HEK293 (cell line): ENCODE measurements around the gene MZB1.

Experiments used
- ATF2 ChIP-seq: fragments of 450-650 bp; formaldehyde crosslinking; IDR thresholded peaks from 2 replicates; pipeline ENCODE4 v1.5.1; 2016; ENCODE audit warnings: missing biosample characterization, missing genetic modification characterization, low read depth
- EGR2 ChIP-seq: fragments of 450-650 bp; formaldehyde crosslinking; IDR thresholded peaks from 2 replicates; pipeline ENCODE4 v1.5.1; 2016; ENCODE audit warnings: low read depth, missing biosample characterization, missing genetic modification characterization
- GLIS1 ChIP-seq: fragments of 450-650 bp; formaldehyde crosslinking; IDR thresholded peaks from 2 replicates; pipeline ENCODE4 v1.5.1; 2016; ENCODE audit warnings: missing biosample characterization, missing genetic modification characterization
- GLIS2 ChIP-seq: fragments of 450-650 bp; formaldehyde crosslinking; IDR thresholded peaks from 2 replicates; pipeline ENCODE4 v1.5.1; 2016; ENCODE audit warnings: missing biosample characterization, missing genetic modification characterization
- HOXC10 ChIP-seq: sonication (generic); formaldehyde crosslinking; IDR thresholded peaks from 2 replicates; pipeline ENCODE4 v1.8.1; 2023; ENCODE audit warnings: mild to moderate bottlenecking, missing genetic modification reagents
- IKZF3 ChIP-seq: fragments of 450-650 bp; IDR thresholded peaks from 2 replicates; pipeline ENCODE4 v1.5.0; 2018; ENCODE audit warnings: missing biosample characterization, mild to moderate bottlenecking, missing genetic modification characterization, moderate library complexity
- KLF16 ChIP-seq: fragments of 450-650 bp; formaldehyde crosslinking; IDR thresholded peaks from 2 replicates; pipeline ENCODE4 v1.5.1; 2017; ENCODE audit warnings: missing biosample characterization, missing genetic modification characterization
- KLF7 ChIP-seq: fragments of 450-650 bp; formaldehyde crosslinking; IDR thresholded peaks from 2 replicates; pipeline ENCODE4 v1.5.1; 2016; ENCODE audit warnings: missing biosample characterization, missing genetic modification characterization, borderline replicate concordance
- KLF8 ChIP-seq: fragments of 450-650 bp; formaldehyde crosslinking; IDR thresholded peaks from 2 replicates; pipeline ENCODE4 v1.5.1; 2016; ENCODE audit warnings: missing biosample characterization, missing genetic modification characterization
- KLF9 ChIP-seq: fragments of 450-650 bp; formaldehyde crosslinking; IDR thresholded peaks from 2 replicates; pipeline ENCODE4 v1.5.1; 2016; ENCODE audit warnings: missing biosample characterization, missing genetic modification characterization, low read depth
- PRDM1 ChIP-seq: fragments of 450-650 bp; formaldehyde crosslinking; IDR thresholded peaks from 2 replicates; pipeline ENCODE4; 2016; ENCODE audit warnings: missing biosample characterization, missing genetic modification characterization
- YY1 ChIP-seq: fragments of 450-650 bp; formaldehyde crosslinking; IDR thresholded peaks from 2 replicates; pipeline ENCODE4 v1.5.1; 2018; ENCODE audit warnings: missing biosample characterization, missing genetic modification characterization
- ZBTB1 ChIP-seq: fragments of 450-650 bp; formaldehyde crosslinking; IDR thresholded peaks from 2 replicates; pipeline ENCODE4 v1.5.1; 2016; ENCODE audit warnings: missing biosample characterization, missing genetic modification characterization
- ZBTB20 ChIP-seq: fragments of 450-650 bp; formaldehyde crosslinking; IDR thresholded peaks from 2 replicates; pipeline ENCODE4 v1.5.1; 2016; ENCODE audit warnings: missing biosample characterization, missing genetic modification characterization
- ZBTB8A ChIP-seq: fragments of 450-650 bp; formaldehyde crosslinking; IDR thresholded peaks from 2 replicates; pipeline ENCODE4 v1.5.1; 2016; ENCODE audit warnings: missing biosample characterization, missing genetic modification characterization
- ZFP69B ChIP-seq: fragments of 450-650 bp; formaldehyde crosslinking; IDR thresholded peaks from 2 replicates; pipeline ENCODE4 v1.5.1; 2016; ENCODE audit warnings: missing biosample characterization, missing genetic modification characterization
- ZNF175 ChIP-seq: fragments of 450-650 bp; formaldehyde crosslinking; IDR thresholded peaks from 2 replicates; pipeline ENCODE4 v1.5.1; 2016; ENCODE audit warnings: missing biosample characterization, missing genetic modification characterization
- ZNF391 ChIP-seq: fragments of 450-650 bp; formaldehyde crosslinking; IDR thresholded peaks from 2 replicates; pipeline ENCODE4 v1.5.1; 2016; ENCODE audit warnings: low read depth, missing biosample characterization, missing genetic modification characterization, borderline replicate concordance
- ZNF501 ChIP-seq: fragments of 450-650 bp; formaldehyde crosslinking; IDR thresholded peaks from 2 replicates; pipeline ENCODE4 v1.5.1; 2016; ENCODE audit warnings: missing biosample characterization, missing genetic modification characterization
- ZNF518A ChIP-seq: fragments of 450-650 bp; formaldehyde crosslinking; conservative IDR thresholded peaks from 2 replicates; pipeline ENCODE4 v1.5.1; 2016; ENCODE audit warnings: low read depth, missing biosample characterization, missing genetic modification characterization
- ZNF530 ChIP-seq: fragments of 450-650 bp; formaldehyde crosslinking; IDR thresholded peaks from 2 replicates; pipeline ENCODE4 v1.5.1; 2016; ENCODE audit warnings: low read depth, missing biosample characterization, missing genetic modification characterization
- ZNF558 ChIP-seq: fragments of 450-650 bp; formaldehyde crosslinking; IDR thresholded peaks from 2 replicates; pipeline ENCODE4 v1.5.1; 2016; ENCODE audit warnings: missing biosample characterization, missing genetic modification characterization
- ZNF561 ChIP-seq: fragments of 450-650 bp; IDR thresholded peaks from 2 replicates; pipeline ENCODE4 v1.5.1; 2018; ENCODE audit warnings: missing biosample characterization, missing genetic modification characterization, borderline replicate concordance
- ZNF660 ChIP-seq: fragments of 450-650 bp; IDR thresholded peaks from 2 replicates; pipeline ENCODE4 v1.5.1; 2018; ENCODE audit warnings: missing biosample characterization, mild to moderate bottlenecking, missing genetic modification characterization
- ZNF670 ChIP-seq: fragments of 450-650 bp; formaldehyde crosslinking; IDR thresholded peaks from 2 replicates; pipeline ENCODE4 v1.5.1; 2016; ENCODE audit warnings: missing biosample characterization, missing genetic modification characterization, low read depth
- TF ChIP-seq, protein P1 (sequence below): fragments of 450-650 bp; formaldehyde crosslinking; IDR thresholded peaks from 2 replicates; pipeline ENCODE4 v1.5.1; 2016; ENCODE audit warnings: missing biosample characterization, missing genetic modification characterization
- TF ChIP-seq, protein P2 (sequence below): fragments of 450-650 bp; formaldehyde crosslinking; IDR thresholded peaks from 2 replicates; pipeline ENCODE4 v1.5.1; 2016; ENCODE audit warnings: missing biosample characterization, missing genetic modification characterization

Gene MZB1

GRCh38 chr5:139403787-139404483 is 14.2 kb upstream of the MZB1 start, which contains the start of gene SPATA24 (continued):
- TF ChIP-seq ZFP69B (tag by site-specific recombination) (peak; percentile 41; the same call in 1 of the 2 replicates), ZNF670 (no peak), KLF16 (tag by site-specific recombination) (peak; percentile 98), GLIS1 (peak; percentile 91), ZNF558 (peak; percentile 54; the same call in 1 of the 2 replicates), ZBTB1 (tag by site-specific recombination) (0 out of 2 replicates have a peak, but pooled peaks have one; percentile 15), ZBTB20 (peak; percentile 19; the same call in 1 of the 2 replicates), ZBTB8A (tag by site-specific recombination) (peak; percentile 36), ZNF391 (peak; percentile 36; the same call in 1 of the 2 replicates), KLF7 (tag by site-specific recombination) (peak; percentile 76), YY1 (peak; percentile 99), ZNF530 (no peak), ATF2 (tag by site-specific recombination) (peak; percentile 84), KLF9 (tag by site-specific recombination) (peak; percentile 98), GLIS2 (tag by site-specific recombination) (peak; percentile 98), ZNF561 (tag by site-specific recombination) (peak; percentile 69), KLF8 (tag by site-specific recombination) (peak; percentile 97), ZNF660 (no peak), HOXC10 (CRISPR knock-in tag) (no peak), ZNF518A (tag by site-specific recombination) (peak; percentile 16; the same call in 1 of the 2 replicates), ZNF501 (0 out of 2 replicates have a peak, but pooled peaks have one; percentile 51), IKZF3 (tag by site-specific recombination) (peak; percentile 6; the same call in 1 of the 2 replicates), PRDM1 (tag by site-specific recombination) (no peak), EGR2 (tag by site-specific recombination) (peak; percentile 95), ZNF175 (tag by site-specific recombination) (no peak)
- TF ChIP-seq, protein P1, sequence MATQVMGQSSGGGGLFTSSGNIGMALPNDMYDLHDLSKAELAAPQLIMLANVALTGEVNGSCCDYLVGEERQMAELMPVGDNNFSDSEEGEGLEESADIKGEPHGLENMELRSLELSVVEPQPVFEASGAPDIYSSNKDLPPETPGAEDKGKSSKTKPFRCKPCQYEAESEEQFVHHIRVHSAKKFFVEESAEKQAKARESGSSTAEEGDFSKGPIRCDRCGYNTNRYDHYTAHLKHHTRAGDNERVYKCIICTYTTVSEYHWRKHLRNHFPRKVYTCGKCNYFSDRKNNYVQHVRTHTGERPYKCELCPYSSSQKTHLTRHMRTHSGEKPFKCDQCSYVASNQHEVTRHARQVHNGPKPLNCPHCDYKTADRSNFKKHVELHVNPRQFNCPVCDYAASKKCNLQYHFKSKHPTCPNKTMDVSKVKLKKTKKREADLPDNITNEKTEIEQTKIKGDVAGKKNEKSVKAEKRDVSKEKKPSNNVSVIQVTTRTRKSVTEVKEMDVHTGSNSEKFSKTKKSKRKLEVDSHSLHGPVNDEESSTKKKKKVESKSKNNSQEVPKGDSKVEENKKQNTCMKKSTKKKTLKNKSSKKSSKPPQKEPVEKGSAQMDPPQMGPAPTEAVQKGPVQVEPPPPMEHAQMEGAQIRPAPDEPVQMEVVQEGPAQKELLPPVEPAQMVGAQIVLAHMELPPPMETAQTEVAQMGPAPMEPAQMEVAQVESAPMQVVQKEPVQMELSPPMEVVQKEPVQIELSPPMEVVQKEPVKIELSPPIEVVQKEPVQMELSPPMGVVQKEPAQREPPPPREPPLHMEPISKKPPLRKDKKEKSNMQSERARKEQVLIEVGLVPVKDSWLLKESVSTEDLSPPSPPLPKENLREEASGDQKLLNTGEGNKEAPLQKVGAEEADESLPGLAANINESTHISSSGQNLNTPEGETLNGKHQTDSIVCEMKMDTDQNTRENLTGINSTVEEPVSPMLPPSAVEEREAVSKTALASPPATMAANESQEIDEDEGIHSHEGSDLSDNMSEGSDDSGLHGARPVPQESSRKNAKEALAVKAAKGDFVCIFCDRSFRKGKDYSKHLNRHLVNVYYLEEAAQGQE (tag by site-specific recombination): peak; percentile 4; the same call in 1 of the 2 replicates
- TF ChIP-seq, protein P2, sequence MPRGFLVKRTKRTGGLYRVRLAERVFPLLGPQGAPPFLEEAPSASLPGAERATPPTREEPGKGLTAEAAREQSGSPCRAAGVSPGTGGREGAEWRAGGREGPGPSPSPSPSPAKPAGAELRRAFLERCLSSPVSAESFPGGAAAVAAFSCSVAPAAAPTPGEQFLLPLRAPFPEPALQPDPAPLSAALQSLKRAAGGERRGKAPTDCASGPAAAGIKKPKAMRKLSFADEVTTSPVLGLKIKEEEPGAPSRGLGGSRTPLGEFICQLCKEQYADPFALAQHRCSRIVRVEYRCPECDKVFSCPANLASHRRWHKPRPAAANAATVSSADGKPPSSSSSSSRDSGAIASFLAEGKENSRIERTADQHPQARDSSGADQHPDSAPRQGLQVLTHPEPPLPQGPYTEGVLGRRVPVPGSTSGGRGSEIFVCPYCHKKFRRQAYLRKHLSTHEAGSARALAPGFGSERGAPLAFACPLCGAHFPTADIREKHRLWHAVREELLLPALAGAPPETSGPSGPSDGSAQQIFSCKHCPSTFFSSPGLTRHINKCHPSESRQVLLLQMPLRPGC (tag by site-specific recombination): peak; percentile 60; the same call in 1 of the 2 replicates
